GM11168 (cell line): ENCODE measurements around the gene UBAP1.
"Not testable (repeated sequence)": the region's sequence is repeated elsewhere in the genome, so short reads cannot be mapped to it uniquely, and the experiment has no call there.

Experiments used
- in situ Hi-C: fragments of 300-500 bp; cut with MboI; formaldehyde crosslinking; loops from one replicate; pipeline ENCODE4 v1.12.0; 2022; ENCODE audit warnings: low sequenced_read_pairs; ENCODE audit not compliant: unreplicated experiment

UBAP1 gene

DNA sequence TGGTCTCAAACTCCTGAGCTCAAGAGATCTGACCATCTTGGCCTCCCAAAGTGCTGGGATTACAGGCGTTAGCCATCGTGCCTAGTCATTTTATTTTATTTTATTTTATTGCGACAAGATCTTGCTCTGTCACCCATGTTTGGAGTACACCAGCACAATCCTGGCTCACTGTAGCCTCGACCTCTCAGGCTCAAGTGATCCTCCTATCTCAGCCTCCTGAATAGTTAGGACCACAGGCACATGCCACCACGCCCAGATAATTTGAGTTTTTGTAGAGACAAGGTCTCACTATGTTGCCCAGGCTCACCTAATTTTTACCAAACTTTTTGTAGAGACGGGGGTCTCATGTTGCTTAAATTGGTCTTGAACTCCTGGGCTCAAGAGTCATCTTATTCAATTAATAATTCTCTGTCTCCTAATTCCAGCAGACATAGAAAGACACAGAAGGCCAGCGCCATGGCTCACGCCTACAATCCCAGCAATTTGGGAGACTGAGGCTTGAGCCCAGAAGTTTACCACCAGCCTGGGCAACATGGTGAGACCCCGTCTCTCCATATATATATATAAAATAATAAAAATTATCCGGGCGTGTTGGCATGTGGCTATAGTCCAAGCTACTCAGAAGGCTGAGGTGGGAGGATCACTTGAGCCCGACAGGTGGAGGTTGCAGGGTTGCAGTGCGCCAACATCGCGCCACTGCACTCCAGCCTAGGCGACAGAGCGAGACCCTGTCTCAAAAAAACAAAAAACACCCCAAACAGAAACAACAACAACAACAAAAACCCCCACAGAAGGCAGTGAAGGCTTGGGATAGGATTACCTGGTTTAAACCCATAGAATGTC, 1.0 kb upstream of the UBAP1 start:
- in situ Hi-C loops: no loop called here

DNA sequence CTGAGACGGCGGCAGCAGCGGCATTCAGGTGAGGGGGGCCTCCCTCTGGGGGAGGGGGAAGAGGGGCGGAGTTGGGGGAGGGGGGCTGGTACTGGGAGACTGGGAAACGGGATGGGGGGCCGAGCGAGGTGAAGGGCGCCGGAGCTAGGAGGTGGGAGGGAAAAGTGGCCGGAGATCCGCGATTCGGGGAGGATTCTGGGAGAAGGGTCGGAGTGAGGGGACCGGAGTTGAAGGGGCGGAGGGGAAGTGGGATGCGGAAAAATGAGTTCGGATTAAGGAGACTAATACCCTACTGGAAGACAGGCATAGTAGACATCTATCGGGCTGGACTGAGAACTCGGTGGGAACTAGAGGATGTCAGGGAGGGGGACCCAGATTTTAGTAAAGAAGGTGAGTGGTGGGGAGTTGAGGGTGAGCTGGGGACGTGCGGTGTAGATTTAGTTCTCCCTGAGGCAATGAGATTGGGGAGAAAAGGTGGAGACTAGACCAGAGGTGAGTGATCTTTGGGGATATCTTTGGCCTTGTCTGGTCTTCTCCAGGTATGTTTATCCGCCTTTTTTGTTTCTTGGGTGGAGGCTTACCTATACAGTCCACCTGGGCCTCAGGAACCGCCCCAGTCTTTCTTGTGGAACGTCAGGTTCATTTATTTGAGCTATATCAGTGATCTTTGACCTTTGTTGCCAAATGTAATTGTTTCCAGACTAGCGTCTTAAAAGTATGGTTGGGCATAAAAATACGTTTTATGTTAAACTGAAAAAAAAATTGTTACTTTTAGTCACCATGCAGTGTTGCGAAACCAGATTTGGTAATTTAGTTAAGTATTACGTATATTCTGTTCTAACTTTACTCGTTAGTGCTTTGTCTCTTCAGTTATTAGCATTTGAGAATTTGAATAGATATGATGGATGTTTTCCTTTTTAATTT, 632 bp downstream of the UBAP1 start:
- in situ Hi-C loops: no loop called here

DNA sequence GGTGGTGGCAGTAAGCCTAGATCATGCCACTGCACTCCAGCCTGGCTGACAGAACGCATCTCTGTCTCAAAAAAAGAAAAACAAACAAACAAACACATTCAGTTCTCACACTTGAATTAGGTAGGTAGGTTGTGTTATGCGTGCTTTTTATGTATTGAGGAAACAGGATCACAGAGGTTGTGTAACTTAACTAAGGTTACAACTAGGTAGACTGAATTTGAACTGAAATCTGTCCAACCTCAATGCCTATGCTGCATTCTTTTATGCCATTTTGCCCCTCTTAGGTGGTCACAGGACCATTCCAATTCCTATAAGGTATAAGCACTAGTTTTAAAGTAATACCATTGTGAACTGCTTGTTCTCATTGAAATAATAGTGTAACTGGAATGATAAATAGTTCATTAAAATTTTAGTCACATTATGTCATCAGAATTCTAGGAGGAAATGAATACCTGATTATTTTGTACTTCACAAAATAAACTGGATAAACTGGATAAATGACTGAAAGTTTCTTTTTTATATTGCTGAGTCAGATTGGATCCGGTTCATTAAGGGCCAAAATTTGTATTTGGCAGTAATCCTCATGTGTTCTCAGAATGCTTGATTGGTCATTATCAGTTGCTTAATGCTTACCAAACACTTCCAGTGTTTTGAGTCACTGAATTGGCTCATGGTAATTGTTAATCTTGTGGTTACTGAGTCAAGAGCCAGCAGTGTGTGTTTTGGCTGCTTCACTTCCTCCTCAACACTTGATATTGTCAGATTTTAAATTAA, 7.1 kb downstream of the UBAP1 start:
- in situ Hi-C loops: no loop called here

DNA sequence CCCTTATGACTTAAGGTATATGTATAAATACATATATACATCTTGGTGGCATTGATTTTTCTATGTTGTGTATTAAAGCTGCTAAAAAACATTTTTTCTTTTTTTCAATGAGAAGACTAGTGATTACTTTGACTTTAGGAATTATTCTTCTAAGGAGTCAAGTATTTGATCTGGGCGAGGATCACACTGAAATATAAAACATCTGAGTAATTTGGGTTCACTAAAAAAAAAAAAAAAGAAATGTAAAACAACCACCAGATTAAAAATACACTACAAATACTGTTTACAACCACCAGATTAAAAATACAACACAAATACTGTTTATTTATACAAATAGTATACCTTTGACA, 9.0 kb downstream of the UBAP1 start:
- in situ Hi-C loops: no loop called here

DNA sequence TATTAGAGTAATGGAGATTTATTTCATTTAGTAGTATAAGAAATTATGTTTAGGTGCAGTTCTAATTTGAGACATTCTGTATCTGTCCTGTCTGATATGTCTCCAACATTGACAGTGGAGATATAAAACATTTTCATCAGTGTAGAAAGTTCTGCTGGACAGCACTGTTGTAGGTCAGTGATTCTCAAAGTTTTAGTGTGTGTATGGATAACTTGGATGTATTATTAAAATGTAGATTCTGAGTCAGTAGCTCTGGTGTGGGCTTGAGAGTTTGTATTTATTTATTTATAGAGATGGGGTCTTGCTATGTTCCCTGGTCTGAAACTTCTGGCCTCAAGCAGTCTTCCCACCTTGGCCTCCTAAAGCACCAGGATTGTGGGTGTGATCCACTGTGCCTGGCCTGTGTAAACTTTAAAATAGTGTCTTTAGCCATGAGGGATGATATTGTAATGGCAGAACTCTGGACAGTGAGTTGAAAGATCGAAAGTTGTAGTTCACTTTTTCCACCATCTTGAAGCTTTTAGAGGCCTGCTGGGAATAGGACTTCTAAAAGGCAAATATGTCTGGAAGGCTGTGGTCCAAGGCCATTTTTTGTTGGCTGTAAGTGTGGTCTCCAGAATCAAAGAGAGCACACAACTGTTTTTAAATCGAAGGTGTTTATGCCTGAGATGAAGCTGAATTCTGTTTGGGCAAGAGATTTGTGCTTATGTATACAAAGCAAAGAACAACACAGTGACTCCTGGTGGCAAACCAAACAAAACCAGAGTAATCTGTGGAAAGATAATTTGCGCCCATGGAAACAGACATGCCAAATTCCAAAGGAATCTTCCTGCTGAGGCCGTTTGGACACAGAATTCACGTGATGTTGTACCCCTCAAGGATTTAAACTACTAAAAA, 12.4 kb downstream of the UBAP1 start:
- in situ Hi-C loops: no loop called here

DNA sequence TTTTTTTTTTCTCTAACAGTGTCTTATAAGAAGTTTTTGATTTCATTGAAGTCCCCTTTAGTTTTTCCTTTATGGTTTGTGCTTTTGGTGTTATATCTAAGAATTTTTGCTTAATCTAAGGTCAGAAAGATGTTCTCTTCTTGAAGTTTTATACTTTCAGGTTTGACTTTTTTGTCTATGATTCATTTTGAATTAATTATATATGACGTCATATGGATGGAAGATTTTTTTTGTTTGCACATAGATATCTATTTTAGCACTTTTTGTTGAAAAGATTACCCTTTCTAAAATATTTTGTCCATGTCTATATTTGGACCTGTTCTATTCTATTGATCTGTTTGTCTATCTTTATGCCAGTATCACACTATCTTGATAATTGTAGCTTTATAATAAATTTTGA, 16.3 kb downstream of the UBAP1 start:
- in situ Hi-C loops: no loop called here

DNA sequence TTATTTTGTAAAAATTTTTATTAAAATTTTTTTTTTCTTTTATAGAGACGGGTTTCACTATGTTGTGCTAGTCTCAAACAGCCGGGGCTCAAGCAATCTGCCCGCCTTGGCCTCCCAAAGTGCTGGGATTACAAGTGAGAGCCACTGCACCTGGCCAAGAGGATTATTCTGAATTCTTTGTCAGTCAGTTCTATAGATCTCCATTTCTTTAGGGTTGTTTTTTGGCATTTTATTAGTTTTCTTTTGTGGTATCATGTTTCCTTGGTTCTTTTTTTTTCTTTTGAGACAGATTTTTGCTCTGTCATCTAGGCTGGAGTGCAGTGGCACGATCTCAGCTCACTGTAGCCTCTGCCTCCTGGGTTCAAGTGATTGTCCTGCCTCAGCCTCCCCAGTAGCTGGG, 18.4 kb downstream of the UBAP1 start:
- in situ Hi-C loops: not testable (repeated sequence)

DNA sequence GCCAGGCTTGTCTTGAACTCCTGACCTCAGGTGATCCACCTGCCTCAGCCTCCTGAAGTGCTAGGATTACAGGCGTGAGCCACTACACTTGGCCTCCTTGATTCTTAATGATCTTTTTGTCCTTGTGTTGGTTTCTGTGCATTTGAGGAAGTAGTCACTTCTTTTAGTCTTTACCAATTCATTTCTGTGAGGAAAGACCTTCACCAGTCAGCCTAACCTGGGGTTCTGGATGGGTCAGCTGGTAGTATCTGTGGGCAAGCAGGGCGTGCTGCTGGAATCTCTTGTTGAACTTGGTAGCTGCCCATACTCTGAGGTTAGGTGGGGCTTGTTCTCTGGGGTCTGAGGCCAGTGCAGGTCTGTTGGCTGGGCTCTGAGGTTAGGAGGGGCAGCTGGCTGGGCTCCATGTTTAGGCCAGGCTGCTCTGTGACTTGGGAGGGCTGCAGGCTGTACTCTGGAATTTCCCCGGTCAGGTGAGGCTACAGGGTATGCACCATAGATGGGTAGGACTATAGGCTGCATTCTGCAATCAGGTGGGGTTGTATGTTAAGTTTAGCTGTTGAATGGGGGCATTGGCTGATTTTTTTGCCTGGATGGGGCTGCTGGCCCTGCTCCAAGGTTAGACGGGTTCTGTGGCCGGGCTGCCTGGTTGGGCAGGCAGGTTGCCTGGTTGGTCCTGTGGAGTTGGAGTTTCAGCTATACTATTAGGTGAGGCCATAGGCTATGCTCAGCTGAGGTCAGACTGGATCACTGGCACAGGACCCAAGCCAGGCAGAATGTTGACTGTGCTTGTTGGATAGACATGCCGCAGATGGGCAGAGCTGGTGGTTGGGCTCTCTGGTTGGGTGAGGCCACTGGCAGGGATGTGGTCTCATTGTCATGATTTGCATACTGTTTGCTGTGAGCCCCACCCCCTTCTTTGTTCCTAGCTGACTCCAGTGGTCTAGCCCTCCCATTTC, 19.2 kb downstream of the UBAP1 start:
- in situ Hi-C loops: no loop called here

DNA sequence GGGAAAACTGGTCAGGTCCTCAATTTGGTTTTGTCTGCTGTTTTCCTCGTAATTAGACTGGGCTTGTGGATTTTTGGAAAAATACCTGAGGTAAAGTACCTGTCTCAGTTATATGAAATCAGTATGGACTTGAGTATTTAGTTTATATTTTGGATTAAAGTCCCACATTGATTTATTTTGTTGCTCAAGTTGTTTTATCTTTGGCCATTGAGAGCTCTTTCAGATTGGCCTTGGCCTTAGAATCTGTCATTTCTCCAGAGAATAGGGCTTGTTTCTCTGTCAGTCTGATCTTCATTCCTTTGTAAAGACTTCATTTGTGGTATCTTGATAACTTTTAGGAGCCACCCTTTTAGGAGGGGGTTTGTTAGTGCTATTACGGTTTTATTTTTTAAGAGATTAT, 21.2 kb downstream of the UBAP1 start:
- in situ Hi-C loops: no loop called here

DNA sequence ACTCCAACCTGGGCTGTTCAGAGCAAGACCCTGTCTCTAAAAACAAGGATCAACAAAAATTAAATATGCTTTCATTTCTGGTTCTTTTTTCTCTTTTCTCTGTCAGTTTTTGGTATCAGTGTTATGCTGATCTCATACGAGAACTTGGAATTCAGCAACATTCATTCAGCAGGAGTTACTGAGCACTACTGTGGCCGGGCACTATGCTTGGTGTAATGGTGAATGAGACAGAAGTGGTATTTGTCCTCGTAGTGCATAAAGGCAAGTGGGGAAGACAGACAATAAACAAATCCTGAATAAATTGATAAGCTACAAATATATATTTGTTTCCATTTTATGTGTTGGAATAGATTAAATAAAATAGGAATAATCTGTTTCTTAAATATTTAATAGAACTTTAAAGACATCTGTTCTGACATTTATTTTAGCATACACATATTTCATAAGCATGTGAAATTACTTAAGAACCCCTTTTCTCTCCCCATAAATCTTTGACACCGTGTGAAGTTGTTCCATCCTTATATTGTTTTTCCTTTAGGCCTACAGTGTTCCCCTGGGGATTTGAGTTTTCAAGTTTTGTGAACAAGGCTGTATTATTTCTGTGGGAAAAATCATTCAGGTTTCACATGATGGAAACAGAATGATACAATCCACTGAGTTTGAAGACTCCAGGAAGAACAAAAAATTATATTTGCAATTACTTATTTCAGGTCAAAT, 24.6 kb downstream of the UBAP1 start:
- in situ Hi-C loops: no loop called here

DNA sequence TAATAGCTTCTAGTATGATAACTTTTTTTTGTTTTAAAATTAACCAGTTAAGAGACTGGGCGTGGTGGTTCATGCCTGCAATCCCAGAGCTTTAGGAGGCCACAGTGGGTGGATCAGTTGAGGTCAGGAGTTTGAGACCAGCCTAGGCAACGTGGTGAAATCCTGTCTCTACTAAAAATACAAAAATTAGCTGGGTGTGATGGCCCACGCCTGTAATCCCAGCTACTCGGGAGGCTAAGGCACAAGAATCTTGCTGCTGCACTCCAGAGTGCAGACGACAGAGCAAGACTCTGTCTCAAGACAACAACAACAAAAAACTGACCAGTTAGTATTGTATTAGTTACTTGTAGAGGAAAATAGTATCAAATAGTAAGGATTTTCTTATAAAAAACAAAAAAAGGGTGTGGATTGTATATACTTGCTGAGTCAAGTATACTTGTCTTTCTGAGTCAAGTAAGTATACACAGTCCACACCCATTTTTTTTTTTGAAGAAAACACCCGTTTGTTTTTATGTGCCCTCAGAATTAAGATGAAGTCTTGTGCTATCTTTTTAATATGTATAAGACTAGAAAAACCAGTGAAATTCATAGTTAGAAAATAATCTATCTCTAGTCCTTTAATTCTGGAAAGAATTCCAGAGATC, 25.3 kb downstream of the UBAP1 start:
- in situ Hi-C loops: no loop called here

DNA sequence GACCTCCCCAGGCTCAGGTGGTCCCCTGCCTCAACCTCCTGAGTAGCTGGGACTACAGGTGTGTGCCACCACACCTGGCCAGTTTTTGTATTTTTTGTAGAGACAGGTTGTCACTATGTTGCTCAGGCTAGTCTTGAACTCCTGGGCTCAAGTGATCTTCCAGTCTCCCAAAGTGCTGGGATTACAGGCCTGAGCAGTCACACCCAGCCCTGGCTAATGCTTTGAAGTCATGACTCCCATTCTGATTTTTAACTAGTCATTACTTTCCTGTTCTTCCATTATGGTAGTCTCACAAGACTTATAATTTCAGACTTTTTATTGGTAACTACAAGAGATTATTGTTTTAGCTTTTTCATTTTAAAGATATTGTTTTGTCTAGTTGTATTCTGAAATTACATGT, 26.3 kb downstream of the UBAP1 start:
- in situ Hi-C loops: no loop called here

DNA sequence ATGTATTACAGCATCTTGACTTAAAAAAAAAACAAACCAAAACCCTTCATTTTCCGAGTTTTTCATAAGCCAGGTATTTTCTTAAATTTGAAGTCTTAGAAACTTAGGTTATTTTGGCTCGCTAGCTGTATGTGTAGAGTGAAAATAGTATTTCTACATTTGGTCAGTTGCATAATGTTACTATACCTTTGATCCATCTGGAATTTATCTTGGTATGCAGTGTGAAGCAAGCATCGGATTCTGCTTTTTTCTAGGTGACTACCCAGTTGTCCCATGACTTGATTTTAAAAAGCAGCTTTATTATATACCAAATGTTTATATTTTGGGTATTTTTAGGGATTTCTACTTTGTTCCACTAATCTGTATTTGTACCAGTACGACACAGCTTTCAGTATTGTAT, 27.7 kb downstream of the UBAP1 start:
- in situ Hi-C loops: no loop called here

DNA sequence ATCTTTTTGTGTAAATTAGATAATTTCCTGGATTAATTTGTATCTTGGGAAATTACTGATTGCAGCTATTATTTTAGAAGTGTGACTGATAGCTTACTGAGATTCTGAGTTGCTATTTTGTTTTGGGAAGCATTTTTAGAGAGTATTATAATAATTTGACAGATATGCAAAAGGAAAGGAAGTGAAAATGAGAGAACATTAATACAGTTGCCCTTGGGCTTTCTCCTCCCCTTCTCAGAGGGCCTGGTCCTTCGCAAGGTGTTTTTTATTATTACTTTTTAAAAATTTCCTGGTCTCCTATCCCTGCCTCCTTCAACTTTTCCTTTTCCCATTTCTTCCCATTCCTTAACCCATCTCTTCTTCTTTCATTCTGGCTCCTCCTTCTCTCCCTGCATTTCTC, 32.6 kb downstream of the UBAP1 start:
- in situ Hi-C loops: no loop called here

DNA sequence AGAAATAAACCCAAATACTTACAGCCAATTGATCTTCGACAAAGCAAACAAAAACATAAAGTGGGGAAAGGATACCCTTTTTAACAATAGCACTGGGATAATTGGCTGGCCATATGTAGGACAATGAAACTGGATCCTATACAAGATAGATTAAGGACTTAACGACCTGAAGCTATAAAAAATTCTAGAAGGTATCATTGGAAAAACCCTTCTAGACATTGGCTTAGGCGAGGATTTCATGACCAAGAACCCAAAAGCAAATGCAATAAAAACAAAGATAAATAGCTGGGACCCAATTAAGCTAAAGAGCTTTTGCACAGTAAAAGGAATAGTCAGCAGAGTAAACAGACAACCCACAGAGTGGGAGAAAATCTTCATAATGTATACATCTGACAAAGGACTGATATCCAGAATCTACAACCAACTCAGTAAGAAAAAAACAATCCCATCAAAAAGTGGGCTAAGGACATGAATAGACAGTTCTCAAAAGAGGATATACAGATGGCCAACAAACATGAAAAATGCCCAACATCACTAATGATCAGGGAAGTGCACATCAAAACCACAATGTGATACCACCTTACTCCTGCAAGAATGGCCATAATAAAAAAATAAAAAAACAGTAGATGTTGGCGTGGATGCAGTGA, 35.6 kb downstream of the UBAP1 start:
- in situ Hi-C loops: not testable (repeated sequence)

DNA sequence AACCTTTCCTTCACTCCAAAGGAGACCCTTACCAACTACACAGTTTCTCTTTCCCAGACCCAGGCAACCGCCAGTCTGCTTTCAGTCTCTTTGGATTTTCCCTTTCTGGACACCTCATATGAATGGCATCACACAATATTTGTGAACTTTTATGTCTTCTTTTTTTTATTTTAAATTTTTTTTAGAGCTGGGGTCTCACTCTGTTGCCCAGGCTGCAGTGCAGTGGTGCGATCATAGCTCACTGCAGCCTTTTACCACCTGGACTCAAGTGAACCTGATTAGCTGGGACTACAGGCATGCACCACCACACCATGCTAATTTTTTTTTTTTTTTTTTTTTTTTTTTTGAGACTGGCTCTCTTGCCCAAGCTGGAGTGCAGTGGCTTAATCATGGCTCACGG, 37.5 kb downstream of the UBAP1 start:
- in situ Hi-C loops: no loop called here

DNA sequence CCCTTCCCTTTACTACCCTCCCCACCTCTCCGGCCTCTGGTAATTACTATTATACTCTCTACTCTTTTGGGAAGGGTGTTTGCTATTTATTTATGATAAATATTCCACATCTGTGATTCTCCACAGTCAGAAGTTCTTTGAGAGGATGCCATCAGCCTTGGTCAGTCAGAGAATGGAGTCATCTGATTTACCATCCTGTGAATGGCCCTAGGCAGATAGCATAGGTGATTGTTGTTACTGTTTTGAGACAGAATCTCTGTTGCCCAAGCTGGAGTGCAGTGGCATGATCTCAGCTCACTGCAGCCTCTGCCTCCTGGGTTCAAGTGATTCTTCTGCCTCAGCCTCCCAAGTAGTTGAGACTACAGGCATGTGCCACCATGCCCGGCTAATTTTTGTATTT, 38.2 kb downstream of the UBAP1 start:
- in situ Hi-C loops: not testable (repeated sequence)
